ENCODE measurements around the gene LIX1L.

GRCh38 chr1:145953861-145954260 lies 4.0 kb downstream of the LIX1L start:
- TF ChIP-seq CTCF (IDR thresholded peaks at IDR 0.05): no peak
- TF ChIP-seq POLR2A (IDR thresholded peaks at IDR 0.05): no peak
- no peak for TF ChIP-seq POLR2AphosphoS5 (IDR thresholded peaks at IDR 0.05)
